IMR-90 (cell line): ENCODE measurements around the gene ARHGAP24. TPM values are rescaled to one million over a fixed set of nuclear protein-coding genes. Genes with fewer than 3 reads are reported as not detected.

ENCODE experiments used
- ATAC-seq: fragments of 200-7000 bp; cut with Tn5 transposase; 2 replicates; pipeline ENCODE4 v1.9.1; 2020; ENCODE audit warnings: low read depth, mild to moderate bottlenecking, moderate library complexity
- BruUV-seq: library from RNA; stranded (reverse); fragments of 400-500 nt; replicated peaks from 2 replicates; lab custom pipeline; 2021; lab: Mats Ljungman, UMichigan
- CTCF ChIA-PET: fragments of 300-600 bp; formaldehyde crosslinking; extraction: SDS; loops from one replicate; lab custom pipeline; 2021; ENCODE audit warnings: antibody characterized with exemption; lab: Yijun Ruan, JAX
- POLR2A ChIA-PET: fragments of 300-600 bp; sonication (Branson Sonifier 250); formaldehyde crosslinking; loops from one replicate; lab custom pipeline; 2022; ENCODE audit warnings: antibody characterized with exemption; ENCODE audit not compliant: unreplicated experiment; lab: Charles Lee
- DNase-seq: peaks from one replicate; pipeline ENCODE4 v3.0.0; 2013
- H2AFZ ChIP-seq: replicated peaks from 2 replicates; pipeline ENCODE3; 2013; ENCODE audit warnings: low read length, mild to moderate bottlenecking; ENCODE audit not compliant: poor library complexity
- H2AK5ac ChIP-seq: 2 replicates; pipeline ENCODE4 v1.6.1; 2013; ENCODE audit warnings: low read depth, low read length, inconsistent platforms
- H2AK9ac ChIP-seq: replicated peaks from 2 replicates; pipeline ENCODE3; 2013; ENCODE audit warnings: mild to moderate bottlenecking, low read depth, low read length, moderate library complexity; ENCODE audit not compliant: poor library complexity
- H2BK120ac ChIP-seq: 2 replicates; pipeline ENCODE4 v1.6.1; 2013; ENCODE audit warnings: low read depth, low read length, inconsistent platforms
- H2BK15ac ChIP-seq: 3 replicates; pipeline ENCODE4 v1.6.1; 2013; ENCODE audit warnings: low read depth, low read length, inconsistent platforms
- H2BK20ac ChIP-seq: 2 replicates; pipeline ENCODE4 v1.6.1; 2013; ENCODE audit warnings: low read depth, mild to moderate bottlenecking, inconsistent platforms, low read length, moderate library complexity
- H2BK5ac ChIP-seq: 2 replicates; pipeline ENCODE4 v1.6.1; 2013; ENCODE audit warnings: mild to moderate bottlenecking, low read depth, low read length, inconsistent platforms; ENCODE audit not compliant: poor library complexity, severe bottlenecking
- H3K14ac ChIP-seq: replicated peaks from 2 replicates; pipeline ENCODE4 v1.6.1; 2013; ENCODE audit warnings: low read depth, low read length, inconsistent platforms
- H3K18ac ChIP-seq: 2 replicates; pipeline ENCODE4 v1.6.1; 2013; ENCODE audit warnings: low read depth, low read length, control low read depth
- H3K23ac ChIP-seq: 2 replicates; pipeline ENCODE4 v1.6.1; 2013; ENCODE audit warnings: low read depth, low read length, inconsistent platforms
- H3K27ac ChIP-seq: 2 replicates; pipeline ENCODE4 v1.5.1; 2013; ENCODE audit warnings: mild to moderate bottlenecking, control low read depth, low read length; ENCODE audit not compliant: insufficient read depth
- H3K27me3 ChIP-seq: 2 replicates; pipeline ENCODE4 v1.6.1; 2013; ENCODE audit warnings: low read length; ENCODE audit not compliant: control insufficient read depth, insufficient read depth
- H3K36me3 ChIP-seq: 2 replicates; pipeline ENCODE4 v1.6.1; 2013; ENCODE audit warnings: low read length, mixed read lengths; ENCODE audit not compliant: control insufficient read depth, insufficient read depth
- H3K4ac ChIP-seq: 2 replicates; pipeline ENCODE4 v1.6.1; 2013; ENCODE audit warnings: low read depth, low read length, inconsistent platforms
- H3K4me1 ChIP-seq: 2 replicates; pipeline ENCODE4 v1.6.1; 2013; ENCODE audit warnings: low read length, mixed read lengths; ENCODE audit not compliant: control insufficient read depth, insufficient read depth
- H3K4me2 ChIP-seq: 2 replicates; pipeline ENCODE4 v1.6.1; 2013; ENCODE audit warnings: low read depth, mild to moderate bottlenecking, control low read depth, low read length, moderate library complexity
- H3K4me3 ChIP-seq: 2 replicates; pipeline ENCODE4 v1.5.1; 2013; ENCODE audit warnings: low read depth, mild to moderate bottlenecking, control low read depth, low read length, moderate library complexity; ENCODE audit not compliant: insufficient read depth
- H3K56ac ChIP-seq: 2 replicates; pipeline ENCODE4 v1.6.1; 2013; ENCODE audit warnings: low read length, inconsistent platforms; ENCODE audit not compliant: insufficient read depth; ENCODE audit errors: extremely low read depth
- H3K79me1 ChIP-seq, 2 experiments: 2 replicates each; pipeline ENCODE4 v1.6.1; 2013; ENCODE audit warnings: low read length in 2 of 2, inconsistent platforms in 1 of 2, low read depth in 1 of 2
- H3K9ac ChIP-seq: 2 replicates; pipeline ENCODE4 v1.6.1; 2013; ENCODE audit warnings: low read depth, low read length, control low read depth
- H3K9me1 ChIP-seq: 2 replicates; pipeline ENCODE4 v1.6.1; 2013; ENCODE audit warnings: low read length, inconsistent platforms; ENCODE audit not compliant: insufficient read depth
- H3K9me3 ChIP-seq: 2 replicates; pipeline ENCODE4 v1.6.1; 2013; ENCODE audit warnings: low read length; ENCODE audit not compliant: control insufficient read depth, insufficient read depth
- H4K20me1 ChIP-seq: 2 replicates; pipeline ENCODE4 v1.6.1; 2013; ENCODE audit warnings: low read length, inconsistent platforms; ENCODE audit not compliant: insufficient read depth
- H4K5ac ChIP-seq: 2 replicates; pipeline ENCODE4 v1.6.1; 2013; ENCODE audit warnings: mild to moderate bottlenecking, low read depth, low read length, control low read depth
- H4K8ac ChIP-seq, 2 experiments: 2 replicates each; pipeline ENCODE4 v1.6.1; 2013; ENCODE audit warnings: low read depth in 2 of 2, low read length in 2 of 2, control low read depth in 1 of 2, inconsistent platforms in 1 of 2
- H4K91ac ChIP-seq: 2 replicates; pipeline ENCODE4 v1.6.1; 2013; ENCODE audit warnings: low read depth, low read length, inconsistent platforms; ENCODE audit not compliant: insufficient read depth
- CHD1 ChIP-seq: IDR thresholded peaks from 2 replicates; pipeline ENCODE4 v1.6.1; 2012; ENCODE audit warnings: low read depth, low read length, improper control_type of control experiment
- ELK1 ChIP-seq: fragments of 150-350 bp; IDR thresholded peaks from 2 replicates; pipeline ENCODE4 v1.6.1; 2016; ENCODE audit warnings: low read depth, mild to moderate bottlenecking, low read length, moderate library complexity, borderline replicate concordance
- MAFK ChIP-seq: IDR thresholded peaks from 2 replicates; pipeline ENCODE4 v1.6.1; 2012; ENCODE audit warnings: low read depth, low read length, improper control_type of control experiment
- MAZ ChIP-seq: IDR thresholded peaks from 2 replicates; pipeline ENCODE4 v1.6.1; 2012; ENCODE audit warnings: low read depth, mild to moderate bottlenecking, low read length, improper control_type of control experiment, moderate library complexity, borderline replicate concordance
- RAD21 ChIP-seq: IDR thresholded peaks from 2 replicates; pipeline ENCODE4 v1.6.1; 2012; ENCODE audit warnings: low read length, improper control_type of control experiment
- RFX5 ChIP-seq: IDR thresholded peaks from 2 replicates; pipeline ENCODE4 v1.8.0; 2012; ENCODE audit warnings: low read depth, mild to moderate bottlenecking, low read length, moderate library complexity
- SMC3 ChIP-seq: fragments of 150-350 bp; IDR thresholded peaks from 2 replicates; pipeline ENCODE4 v1.6.1; 2016; ENCODE audit warnings: low read depth, mild to moderate bottlenecking, antibody characterized with exemption, low read length, moderate library complexity
- USF2 ChIP-seq: fragments of 150-350 bp; IDR thresholded peaks from 2 replicates; pipeline ENCODE4 v1.6.1; 2017; ENCODE audit warnings: mild to moderate bottlenecking, antibody characterized with exemption, low read length, low read depth
- dilution Hi-C: fragments of 300-500 bp; cut with HindIII; formaldehyde crosslinking; loops from one replicate; pipeline ENCODE4 v1.14.3; 2018; ENCODE audit warnings: low sequenced_read_pairs; ENCODE audit not compliant: unreplicated experiment
- in situ Hi-C: fragments of 300-500 bp; cut with MboI; formaldehyde crosslinking; loops from 3 replicates; pipeline ENCODE4 v1.14.3; 2019; ENCODE audit warnings: low sequenced_read_pairs, inconsistent platforms, mixed read lengths
- intact Hi-C: fragments of 100-400 bp; cut with micrococcal nuclease; formaldehyde crosslinking; loops from 2 replicates; pipeline ENCODE4 v1.10.0; 2022
- polyA plus RNA-seq, 3 experiments: library from polyadenylated mRNA; depleted of rRNA; stranded (reverse); fragments of >200 nt; gene quantifications; 2 replicates each; pipeline ENCODE4 v1.2.3, GENCODE V29; 2012; ENCODE audit warnings: low replicate concordance in 1 of 3
- total RNA-seq: library from RNA; depleted of rRNA; stranded (reverse); fragments of >200 nt; gene quantifications from 2 replicates; pipeline ENCODE4 v1.2.3, GENCODE V29; 2012
- TF ChIP-seq, protein P1 (sequence below): conservative IDR thresholded peaks from 2 replicates; pipeline ENCODE4 v1.5.1; 2012; ENCODE audit warnings: mild to moderate bottlenecking, low read depth, low read length, improper control_type of control experiment

ARHGAP24 gene
- total and polyA plus RNA-seq, 2 of the 4 experiments (the other 2 are of a cell fraction): 11.9 to 24.0 TPM

GRCh38 chr4:85571008-85571407 lies 96.1 kb downstream of the ARHGAP24 start:
- Histone ChIP-seq H4K8ac (no peak overlapping the region), H3K18ac (no peak overlapping the region), H2AK5ac (no peak overlapping the region), H3K23ac (no peak overlapping the region), H4K91ac (no peak overlapping the region), H3K4me2 (no peak overlapping the region), H3K9me1 (no peaks in the 10 kb centered on the region), H3K4me1 (no peaks in the 10 kb centered on the region), H3K9me3 (no peaks in the 10 kb centered on the region), H2BK5ac (no peak overlapping the region), H3K36me3 (no peaks in the 10 kb centered on the region), H2AFZ (no peak overlapping the region), H3K56ac (no peak overlapping the region), H3K4ac (no peak overlapping the region), H4K20me1 (no peaks in the 10 kb centered on the region), H3K27ac (no peak overlapping the region), H2BK20ac (no peak overlapping the region), H4K5ac (no peak overlapping the region), H2AK9ac (no peak overlapping the region), H2BK120ac (no peak overlapping the region), H2BK15ac (no peak overlapping the region), H3K27me3 (no peaks in the 10 kb centered on the region), H3K4me3 (no peak overlapping the region), H3K14ac (no peak overlapping the region), H3K9ac (no peak overlapping the region), H3K79me1 (no peaks in the 10 kb centered on the region)
- dilution Hi-C loops (no loop called here), intact Hi-C loops (no loop called here), in situ Hi-C loops (no loop called here)
- CTCF ChIA-PET: no interaction called here
- ATAC-seq (no peak), DNase-seq (no peak)
- TF ChIP-seq CHD1 (no peak), MAFK (no peak), USF2 (no peak), RAD21 (no peak), ELK1 (no peak), MAZ (no peak), SMC3 (no peak), RFX5 (no peak)
- TF ChIP-seq, protein P1, sequence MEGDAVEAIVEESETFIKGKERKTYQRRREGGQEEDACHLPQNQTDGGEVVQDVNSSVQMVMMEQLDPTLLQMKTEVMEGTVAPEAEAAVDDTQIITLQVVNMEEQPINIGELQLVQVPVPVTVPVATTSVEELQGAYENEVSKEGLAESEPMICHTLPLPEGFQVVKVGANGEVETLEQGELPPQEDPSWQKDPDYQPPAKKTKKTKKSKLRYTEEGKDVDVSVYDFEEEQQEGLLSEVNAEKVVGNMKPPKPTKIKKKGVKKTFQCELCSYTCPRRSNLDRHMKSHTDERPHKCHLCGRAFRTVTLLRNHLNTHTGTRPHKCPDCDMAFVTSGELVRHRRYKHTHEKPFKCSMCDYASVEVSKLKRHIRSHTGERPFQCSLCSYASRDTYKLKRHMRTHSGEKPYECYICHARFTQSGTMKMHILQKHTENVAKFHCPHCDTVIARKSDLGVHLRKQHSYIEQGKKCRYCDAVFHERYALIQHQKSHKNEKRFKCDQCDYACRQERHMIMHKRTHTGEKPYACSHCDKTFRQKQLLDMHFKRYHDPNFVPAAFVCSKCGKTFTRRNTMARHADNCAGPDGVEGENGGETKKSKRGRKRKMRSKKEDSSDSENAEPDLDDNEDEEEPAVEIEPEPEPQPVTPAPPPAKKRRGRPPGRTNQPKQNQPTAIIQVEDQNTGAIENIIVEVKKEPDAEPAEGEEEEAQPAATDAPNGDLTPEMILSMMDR: no peak
- POLR2A ChIA-PET: no interaction called here
- BruUV-seq: no TSS peak
